ENCODE results near the gene PGLYRP1. TPM values are rescaled to one million over a fixed set of nuclear protein-coding genes. Genes with fewer than 3 reads are reported as not detected.

The PGLYRP1 gene
- total RNA-seq, 2 experiments from 2014 or later = not detected

GRCh38 chr19:46035986-46036743 lies 13.3 kb upstream of the PGLYRP1 start:
- ChIA-PET CTCF (ENCODE audit: unreplicated experiment) (no interaction called here), POLR2A (no interaction called here)
- no TSS peak for BruUV-seq (replicated peaks)
- Histone ChIP-seq H3K4me2 (ENCODE audit: low read length) (no peak overlapping the region), H3K9me3 (ENCODE audit: low read length) (no peaks in the 10 kb centered on the region), H3K27ac (ENCODE audit: low read depth, low read length, poor library complexity, severe bottlenecking) (no peak overlapping the region), H3K4me1 (ENCODE audit: insufficient read depth, low read length, poor library complexity, severe bottlenecking) (no peaks in the 10 kb centered on the region), H3K4me3 (ENCODE audit: low read depth, low read length, poor library complexity, severe bottlenecking) (no peak overlapping the region), H4K20me1 (ENCODE audit: insufficient read depth, low read length) (no peaks in the 10 kb centered on the region), H2AFZ (ENCODE audit: low read length) (no peak overlapping the region), H3K36me3 (ENCODE audit: insufficient read depth, low read length) (no peaks in the 10 kb centered on the region; the same call in 1 of the 2 replicates), H3K9me2 (ENCODE audit: insufficient read depth, low read length) (no peaks in the 10 kb centered on the region), H3K79me2 (ENCODE audit: insufficient read depth, low read depth, low read length) (no peaks in the 10 kb centered on the region)
- TF ChIP-seq CTCF (conservative IDR thresholded peaks at IDR 0.05; ENCODE audit: low read length) (no peak), EZH2phosphoT487 (IDR thresholded peaks at IDR 0.05; ENCODE audit: borderline replicate concordance, low read depth, low read length) (no peak)
- intact Hi-C loops (cut with micrococcal nuclease; ENCODE audit: unreplicated experiment) = no loop called here
- DNase-seq (ENCODE audit: low spot score) = no peak

- intact Hi-C loops (cut with micrococcal nuclease; ENCODE audit: unreplicated experiment) = no loop called here
- CTCF ChIA-PET (ENCODE audit: unreplicated experiment) = no interaction called here
- Histone ChIP-seq H4K20me1 (ENCODE audit: insufficient read depth, low read length) (no peaks in the 10 kb centered on the region), H3K9me3 (ENCODE audit: low read length) (no peaks in the 10 kb centered on the region), H3K79me2 (ENCODE audit: insufficient read depth, low read depth, low read length) (no peaks in the 10 kb centered on the region), H3K9me2 (ENCODE audit: insufficient read depth, low read length) (no peaks in the 10 kb centered on the region), H3K36me3 (ENCODE audit: insufficient read depth, low read length) (no peaks in the 10 kb centered on the region; the same call in 1 of the 2 replicates), H3K27ac (ENCODE audit: low read depth, low read length, poor library complexity, severe bottlenecking) (no peak overlapping the region), H2AFZ (ENCODE audit: low read length) (no peak overlapping the region), H3K4me1 (ENCODE audit: insufficient read depth, low read length, poor library complexity, severe bottlenecking) (no peaks in the 10 kb centered on the region), H3K4me2 (ENCODE audit: low read length) (no peak overlapping the region), H3K4me3 (ENCODE audit: low read depth, low read length, poor library complexity, severe bottlenecking) (no peak overlapping the region)
- POLR2A ChIA-PET = no interaction called here
- no peak for DNase-seq (ENCODE audit: low spot score)
- no peak for TF ChIP-seq EZH2phosphoT487 (IDR thresholded peaks at IDR 0.05; ENCODE audit: borderline replicate concordance, low read depth, low read length)
- no TSS peak for BruUV-seq (replicated peaks)
Measured at GRCh38 chr19:46035546-46035945, 12.7 kb upstream of the PGLYRP1 start.

GRCh38 chr19:46033401-46033800 lies 10.5 kb upstream of the PGLYRP1 start:
- no peak for DNase-seq (ENCODE audit: low spot score)
- no peaks in the 10 kb centered on the region for H4K20me1 ChIP-seq (ENCODE audit: insufficient read depth, low read length)
- CTCF ChIA-PET (ENCODE audit: unreplicated experiment) = no interaction called here
- H2AFZ ChIP-seq (ENCODE audit: low read length) = no peak overlapping the region
- peaks cover 4% of the 10 kb centered on the region; the same call in 1 of the 2 replicates for H3K9me3 ChIP-seq (ENCODE audit: low read length)
- no peak overlapping the region for H3K27ac ChIP-seq (ENCODE audit: low read depth, low read length, poor library complexity, severe bottlenecking)
- peaks cover 3% of the 10 kb centered on the region; the same call in 1 of the 2 replicates for H3K36me3 ChIP-seq (ENCODE audit: insufficient read depth, low read length)
- no peak overlapping the region for H3K4me2 ChIP-seq (ENCODE audit: low read length)
- TF ChIP-seq CTCF (conservative IDR thresholded peaks at IDR 0.05; ENCODE audit: low read length) (no peak), EZH2phosphoT487 (IDR thresholded peaks at IDR 0.05; ENCODE audit: borderline replicate concordance, low read depth, low read length) (no peak)
- BruUV-seq (replicated peaks) = no TSS peak
- H3K4me1 ChIP-seq (ENCODE audit: insufficient read depth, low read length, poor library complexity, severe bottlenecking) = no peaks in the 10 kb centered on the region
- H3K79me2 ChIP-seq (ENCODE audit: insufficient read depth, low read depth, low read length) = no peaks in the 10 kb centered on the region
- intact Hi-C loops (cut with micrococcal nuclease; ENCODE audit: unreplicated experiment) = no loop called here
- H3K4me3 ChIP-seq (ENCODE audit: low read depth, low read length, poor library complexity, severe bottlenecking) = no peak overlapping the region
- POLR2A ChIA-PET = interaction anchor here (0.6 kb wide), 1 partner anchor 316 kb away, joined by 10 read pairs; no protein-coding TSS in a partner anchor
- no peaks in the 10 kb centered on the region for H3K9me2 ChIP-seq (ENCODE audit: insufficient read depth, low read length)
